GM12891 (cell line): ENCODE measurements around the gene AGBL1.

Experiments used
- DNase-seq: peaks from one replicate; pipeline ENCODE4 v3.0.0; 2011; ENCODE audit warnings: low spot score; ENCODE audit not compliant: insufficient read length
- FAIRE-seq: peaks from 2 replicates; lab custom pipeline; 2011; peaks lifted over from hg19 to GRCh38; lab: Jason Lieb, UNC
- PAX5 ChIP-seq: IDR thresholded peaks from 2 replicates; pipeline ENCODE4 v1.6.1; 2011; ENCODE audit warnings: low read length, moderate library complexity, mild to moderate bottlenecking; ENCODE audit not compliant: insufficient read depth, severe bottlenecking
- POLR2A ChIP-seq: IDR thresholded peaks from 2 replicates; pipeline ENCODE4 v1.6.1; 2011; ENCODE audit warnings: low read depth, low read length, control low read depth
- POLR2AphosphoS5 ChIP-seq: IDR thresholded peaks from 2 replicates; pipeline ENCODE4 v1.6.1; 2011; ENCODE audit warnings: low read depth, low read length, control low read depth
- POU2F2 ChIP-seq: IDR thresholded peaks from 2 replicates; pipeline ENCODE4 v1.6.1; 2011; ENCODE audit warnings: low read depth, mild to moderate bottlenecking, control low read depth, low read length, moderate library complexity
- SPI1 ChIP-seq: IDR thresholded peaks from 2 replicates; pipeline ENCODE4 v1.6.1; 2011; ENCODE audit warnings: low read depth, low read length, control low read depth
- TAF1 ChIP-seq: IDR thresholded peaks from 2 replicates; pipeline ENCODE4 v1.6.1; 2011; ENCODE audit warnings: low read depth, low read length, control low read depth

Gene AGBL1

GRCh38 chr15:86603466-86603865, 523.8 kb downstream of the AGBL1 start:
- DNase-seq (no peak), FAIRE-seq (no peak)
- no peak for TF ChIP-seq POLR2A
- no peak for TF ChIP-seq SPI1
- no peak for TF ChIP-seq POLR2AphosphoS5
- TF ChIP-seq POU2F2, result no peak
- no peak for TF ChIP-seq PAX5
- no peak for TF ChIP-seq TAF1

- no peak for TF ChIP-seq POLR2AphosphoS5
- no peak for DNase-seq
Measured at GRCh38 chr15:86608461-86609205, 529.0 kb downstream of the AGBL1 start.

GRCh38 chr15:86609275-86609674, 529.6 kb downstream of the AGBL1 start:
- FAIRE-seq (no peak), DNase-seq (no peak)
- TF ChIP-seq TAF1 (no peak), POU2F2 (no peak), PAX5 (no peak), POLR2AphosphoS5 (no peak), POLR2A (no peak), SPI1 (no peak)

More at GRCh38 chr15:86608461-86609205, 529.0 kb downstream of the AGBL1 start:
- no peak for FAIRE-seq

- FAIRE-seq (no peak), DNase-seq (no peak)
- TF ChIP-seq POLR2AphosphoS5 (no peak), SPI1 (no peak), POU2F2 (no peak), POLR2A (no peak), TAF1 (no peak), PAX5 (no peak)
Measured at GRCh38 chr15:86610038-86610437, 530.4 kb downstream of the AGBL1 start.

- DNase-seq, result no peak
- no peak for FAIRE-seq
- TF ChIP-seq TAF1 (no peak), PAX5 (no peak), SPI1 (no peak), POLR2A (no peak), POU2F2 (no peak), POLR2AphosphoS5 (no peak)
Measured at GRCh38 chr15:86611417-86612040, 531.9 kb downstream of the AGBL1 start.

- DNase-seq, result no peak
- FAIRE-seq, result no peak
- no peak for TF ChIP-seq PAX5
- no peak for TF ChIP-seq POLR2AphosphoS5
- TF ChIP-seq POU2F2, result no peak
- no peak for TF ChIP-seq POLR2A
- no peak for TF ChIP-seq SPI1
- TF ChIP-seq TAF1, result no peak
Measured at GRCh38 chr15:86615411-86615810, 535.7 kb downstream of the AGBL1 start.

GRCh38 chr15:86615816-86616215, 536.1 kb downstream of the AGBL1 start:
- FAIRE-seq (no peak), DNase-seq (no peak)
- TF ChIP-seq POLR2AphosphoS5, result no peak
- no peak for TF ChIP-seq POLR2A
- no peak for TF ChIP-seq POU2F2
- TF ChIP-seq PAX5, result no peak
- TF ChIP-seq TAF1, result no peak

GRCh38 chr15:86616771-86617170, 537.1 kb downstream of the AGBL1 start:
- FAIRE-seq, result no peak

GRCh38 chr15:86620157-86620556, 540.5 kb downstream of the AGBL1 start:
- FAIRE-seq (no peak), DNase-seq (no peak)
- no peak for TF ChIP-seq POLR2A
- TF ChIP-seq SPI1, result no peak
- TF ChIP-seq PAX5, result no peak

More at GRCh38 chr15:86616771-86617170, 537.1 kb downstream of the AGBL1 start:
- TF ChIP-seq POU2F2, result no peak
- TF ChIP-seq POLR2A, result no peak
- no peak for TF ChIP-seq TAF1
- no peak for TF ChIP-seq POLR2AphosphoS5
- TF ChIP-seq PAX5, result no peak
- no peak for TF ChIP-seq SPI1
- DNase-seq, result no peak

GRCh38 chr15:86620641-86621349, 541.1 kb downstream of the AGBL1 start:
- TF ChIP-seq TAF1, result no peak
- TF ChIP-seq PAX5, result no peak
- no peak for TF ChIP-seq POU2F2
- FAIRE-seq, result no peak
- no peak for DNase-seq
